GM19324 (cell line): ENCODE data around the gene FBN1.

Source experiments
- ATAC-seq: cut with Tn5 transposase; IDR thresholded peaks from one replicate; pipeline ENCODE4 v1.9.1; 2021; ENCODE audit warnings: mild to moderate bottlenecking, moderate library complexity; ENCODE audit not compliant: unreplicated experiment, low FRiP score

The FBN1 gene

GRCh38 chr15:48385031-48385830 is 260.3 kb downstream of the FBN1 start:
- ATAC-seq, result no peak

GRCh38 chr15:48384616-48385015 is 260.9 kb downstream of the FBN1 start:
- ATAC-seq, result no peak

- ATAC-seq, result no peak
These were observed 262.5 kb downstream of the FBN1 start for GRCh38 chr15:48383031-48383430.

DNA sequence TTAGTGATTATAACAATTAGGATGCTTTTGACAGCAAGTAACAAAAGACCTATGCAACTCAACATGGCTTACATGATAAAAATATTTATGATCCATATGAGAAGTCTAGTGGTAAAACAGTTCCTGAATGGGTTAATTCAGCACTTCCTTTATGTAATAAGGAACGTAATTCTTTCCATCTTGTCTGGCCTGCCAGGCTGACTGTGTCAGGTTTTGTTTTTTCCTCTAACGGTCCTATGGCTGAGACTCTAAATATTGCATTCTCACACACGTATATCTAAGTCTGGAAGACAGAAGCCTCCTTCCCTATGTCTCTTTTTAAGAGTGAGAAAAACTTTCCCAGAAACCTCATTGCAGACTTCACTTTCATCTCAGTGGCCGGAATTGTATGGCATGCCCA is 263.6 kb downstream of the FBN1 start:
- no peak for ATAC-seq

GRCh38 chr15:48380198-48380597 is 265.3 kb downstream of the FBN1 start:
- no peak for ATAC-seq

DNA sequence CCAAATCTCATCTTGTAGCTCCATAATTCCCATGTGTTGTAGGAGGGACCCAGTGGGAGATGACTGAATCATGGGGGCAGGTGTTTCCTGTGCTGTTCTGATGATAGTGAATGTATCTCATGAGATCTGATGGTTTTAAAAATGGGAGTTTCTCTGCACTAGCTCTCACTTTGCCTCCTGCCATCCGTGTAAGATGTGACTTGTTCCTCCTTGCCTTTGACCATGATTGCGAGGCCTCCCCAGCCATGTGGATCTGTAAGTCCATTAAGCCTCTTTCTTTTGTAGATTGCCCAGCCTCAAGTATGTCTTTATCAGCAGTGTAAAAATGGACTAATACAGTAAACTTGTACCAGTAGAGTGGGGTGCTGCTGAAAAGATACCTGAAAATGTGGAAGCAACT is 269.7 kb downstream of the FBN1 start:
- ATAC-seq, result no peak

DNA sequence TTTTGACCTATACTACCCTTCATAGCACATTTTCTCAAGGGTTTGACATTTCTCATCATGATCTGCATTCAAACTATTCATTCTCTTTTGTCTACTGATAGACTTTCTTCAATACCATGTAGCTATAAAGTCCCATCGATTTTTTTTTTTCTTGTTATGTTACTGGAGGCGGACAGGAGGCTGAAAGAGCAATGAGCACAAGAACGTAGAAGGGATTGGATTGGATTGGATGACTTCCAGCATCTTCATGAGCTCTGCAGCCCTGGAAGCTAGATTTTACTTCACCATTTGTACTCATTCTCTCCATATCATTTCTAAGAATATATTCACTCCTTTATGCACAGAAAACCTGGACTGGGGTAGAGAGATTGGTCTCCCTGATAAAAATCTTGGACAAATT is 271.0 kb downstream of the FBN1 start:
- no peak for ATAC-seq

GRCh38 chr15:48373821-48374451 is 271.6 kb downstream of the FBN1 start:
- no peak for ATAC-seq

DNA sequence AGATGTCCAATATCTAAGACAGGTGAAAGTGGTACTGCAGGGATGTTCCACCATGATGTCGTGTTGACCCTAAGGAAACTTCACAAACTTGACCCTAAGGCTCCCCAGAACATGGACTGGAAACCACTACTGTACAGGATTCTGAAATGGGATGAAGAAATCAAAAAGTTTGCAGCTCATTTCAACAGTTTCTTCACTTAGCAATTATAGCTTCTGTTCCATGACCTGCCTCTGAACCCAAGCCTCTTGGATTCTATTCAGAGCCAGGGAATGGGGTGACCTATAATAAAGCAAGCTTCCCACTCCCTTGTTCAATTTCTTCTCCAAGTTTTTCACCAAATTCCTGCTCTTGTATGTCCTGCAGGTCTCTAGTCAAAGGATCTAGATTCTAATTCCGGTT is 273.5 kb downstream of the FBN1 start:
- no peak for ATAC-seq

GRCh38 chr15:48371550-48371949 is 274.0 kb downstream of the FBN1 start:
- no peak for ATAC-seq

- ATAC-seq, result no peak
These were observed 275.0 kb downstream of the FBN1 start for GRCh38 chr15:48370460-48370859.

- no peak for ATAC-seq
These were observed 278.0 kb downstream of the FBN1 start for GRCh38 chr15:48367483-48367882.

DNA sequence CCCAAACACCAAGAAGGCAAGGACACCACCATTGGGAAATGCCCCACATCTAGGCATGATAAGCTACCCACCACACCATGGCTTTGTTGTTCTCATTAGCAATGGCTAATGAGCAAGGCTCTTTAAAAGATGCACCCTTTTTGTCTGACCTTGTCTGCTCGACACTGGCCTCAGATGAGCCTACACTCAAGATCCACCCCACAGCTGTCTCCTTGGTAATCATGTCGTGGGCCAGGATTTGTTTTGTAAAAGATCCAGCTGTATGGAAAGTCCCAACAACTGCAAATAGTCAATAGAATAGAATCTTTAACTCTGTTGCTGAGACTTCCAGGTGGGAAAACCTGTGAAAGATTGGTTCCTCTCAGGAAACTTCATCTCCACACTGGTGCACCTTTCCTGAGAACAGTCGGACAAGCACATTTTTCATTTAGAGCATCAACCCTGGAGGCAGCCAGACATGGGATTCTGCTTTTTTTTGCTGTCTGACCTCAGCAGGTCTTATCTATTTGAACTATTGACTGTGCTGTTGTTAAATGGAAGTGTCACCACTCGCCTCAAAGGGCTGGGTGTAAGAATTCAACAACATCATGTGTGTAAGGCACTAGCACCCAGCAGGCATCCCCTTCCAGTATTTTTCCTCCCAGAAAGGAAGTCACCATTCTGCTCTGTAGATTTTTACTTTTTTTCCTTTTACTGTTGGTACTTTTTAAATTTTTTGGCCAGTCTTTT is 278.8 kb downstream of the FBN1 start:
- no peak for ATAC-seq

DNA sequence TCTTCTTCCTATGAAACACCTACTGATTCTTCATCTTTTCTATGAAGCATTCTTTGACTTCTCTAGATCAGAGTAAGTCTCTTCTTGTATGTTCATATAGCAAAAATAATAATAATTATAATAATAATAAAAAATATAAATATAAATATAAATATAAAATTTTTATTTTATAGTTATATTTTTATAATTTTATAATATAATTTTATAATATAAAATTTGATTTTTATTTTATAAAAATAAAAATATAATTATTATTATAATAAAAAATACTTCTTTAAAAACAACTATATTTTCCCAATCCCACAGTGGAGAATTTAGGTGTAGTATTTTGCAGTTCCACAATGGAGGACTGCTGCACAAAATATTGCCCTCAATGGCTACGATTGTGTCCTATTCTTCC is 279.9 kb downstream of the FBN1 start:
- no peak for ATAC-seq

DNA sequence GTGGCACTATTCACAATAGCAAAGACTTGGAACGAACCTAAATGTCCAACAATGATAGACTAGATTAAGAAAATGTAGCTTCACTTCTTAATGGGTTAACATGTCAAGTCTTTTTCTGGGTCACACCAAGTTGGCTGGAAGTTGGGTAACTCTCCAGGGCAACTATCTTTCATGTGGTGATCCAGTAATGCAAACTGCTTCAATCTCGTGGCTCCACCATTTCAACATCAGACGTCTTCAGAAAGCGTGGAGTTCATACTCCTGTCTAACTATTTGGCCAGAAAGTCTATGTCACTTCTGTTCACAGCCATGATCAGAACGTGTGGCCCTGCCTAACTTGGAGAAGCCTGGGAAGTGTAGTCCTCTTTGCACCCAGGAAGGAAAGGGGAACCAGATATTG is 282.0 kb downstream of the FBN1 start:
- ATAC-seq, result no peak

- ATAC-seq, result no peak
These were observed 283.8 kb downstream of the FBN1 start for GRCh38 chr15:48361685-48362084.

DNA sequence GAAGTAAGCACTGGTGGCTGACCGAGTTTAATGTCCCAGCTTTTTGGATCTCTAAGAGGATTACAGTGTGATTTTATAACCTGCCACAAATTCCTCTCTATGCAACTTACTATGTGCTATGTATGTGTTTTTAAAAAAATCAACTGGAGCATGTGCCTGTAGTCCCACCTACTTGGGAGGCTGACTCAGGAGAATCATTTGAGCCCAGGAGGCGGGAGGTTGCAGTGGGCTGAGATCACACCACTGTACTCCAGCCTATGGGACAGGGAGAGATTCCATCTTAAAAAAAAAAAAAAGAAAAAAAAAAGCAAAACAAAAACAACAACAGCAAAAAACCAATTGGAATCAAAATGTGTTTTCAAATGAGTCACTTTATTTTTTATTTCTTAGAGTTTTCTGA is 284.7 kb downstream of the FBN1 start:
- ATAC-seq, result no peak
